ENCODE results near the gene PDGFA.

PDGFA gene

GRCh38 chr7:491292-491957 lies 28.2 kb downstream of the PDGFA start:
- DNase-seq (ENCODE audit: low read depth, low spot score) = no peak

GRCh38 chr7:490461-491291 lies 29.0 kb downstream of the PDGFA start:
- no peak for DNase-seq (ENCODE audit: low read depth, low spot score)

DNA sequence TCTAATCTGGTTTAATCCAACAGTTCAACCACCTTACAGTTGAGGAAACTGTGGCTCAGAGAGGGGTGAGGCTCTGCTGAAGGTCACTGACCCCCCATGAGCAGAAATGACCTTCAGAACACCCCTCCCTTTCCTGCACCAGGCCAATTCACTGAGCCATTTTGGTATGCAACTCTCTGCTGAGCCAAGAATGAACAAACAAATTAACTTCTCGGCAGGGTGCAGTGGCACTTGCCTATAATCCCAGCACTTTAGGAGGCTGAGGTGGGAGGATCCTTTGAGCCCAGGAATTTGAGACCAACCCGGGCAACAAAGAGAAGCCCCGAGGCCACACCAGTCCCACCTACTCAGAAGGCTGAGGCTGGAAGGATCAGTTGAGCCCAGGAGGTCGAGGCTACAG lies 29.8 kb downstream of the PDGFA start:
- no peak for DNase-seq (ENCODE audit: low read depth, low spot score)

GRCh38 chr7:486216-486743 lies 33.4 kb downstream of the PDGFA start:
- no peak for DNase-seq (ENCODE audit: low read depth, low spot score)

DNA sequence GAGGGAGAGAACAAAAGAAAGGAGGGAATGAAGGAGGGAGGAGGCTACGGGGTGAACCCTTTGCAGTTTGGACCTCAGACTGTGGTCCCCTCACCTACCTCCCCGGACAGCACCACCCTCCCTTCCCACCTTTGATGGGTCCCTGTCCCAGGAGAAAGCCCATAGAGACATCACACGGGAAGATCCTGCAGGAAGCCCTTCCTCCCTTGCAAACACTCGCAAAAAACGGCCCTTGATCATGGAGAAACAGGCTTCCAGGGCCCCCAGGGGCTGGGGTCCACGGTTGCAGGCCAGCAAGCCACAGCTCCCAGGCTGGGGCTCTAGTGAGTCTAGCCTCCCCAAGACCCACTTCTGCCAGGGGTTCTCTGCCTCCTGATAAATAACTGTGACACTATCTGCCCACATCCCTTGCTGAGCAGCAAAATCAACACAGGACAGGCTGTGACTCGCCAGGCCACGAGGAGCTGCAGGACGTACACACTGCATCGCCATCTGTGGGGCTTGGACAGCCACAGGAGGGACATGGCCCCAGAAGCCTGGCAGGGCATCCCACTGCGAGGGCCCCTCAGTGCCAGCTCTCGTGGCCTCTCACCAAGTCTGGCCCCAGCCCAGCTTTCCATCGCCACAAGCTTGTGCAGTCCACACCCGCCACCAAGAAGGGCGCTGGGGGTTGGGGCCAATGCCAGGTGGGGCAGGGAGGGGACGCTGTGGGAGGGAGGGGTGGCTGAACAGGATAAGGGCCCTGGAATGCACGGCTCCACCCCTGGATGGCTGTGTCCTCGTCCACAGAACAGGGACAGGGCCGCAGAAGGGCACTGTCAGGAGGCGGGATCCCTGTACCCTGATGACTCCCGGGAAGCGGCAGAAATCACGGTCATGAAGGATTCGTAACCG lies 34.2 kb downstream of the PDGFA start:
- no peak for DNase-seq (ENCODE audit: low read depth, low spot score)

- no peak for DNase-seq (ENCODE audit: low read depth, low spot score)
Measured at GRCh38 chr7:484356-485101, 35.1 kb downstream of the PDGFA start.

GRCh38 chr7:483656-484355 lies 35.8 kb downstream of the PDGFA start:
- DNase-seq (ENCODE audit: low read depth, low spot score) = no peak

DNA sequence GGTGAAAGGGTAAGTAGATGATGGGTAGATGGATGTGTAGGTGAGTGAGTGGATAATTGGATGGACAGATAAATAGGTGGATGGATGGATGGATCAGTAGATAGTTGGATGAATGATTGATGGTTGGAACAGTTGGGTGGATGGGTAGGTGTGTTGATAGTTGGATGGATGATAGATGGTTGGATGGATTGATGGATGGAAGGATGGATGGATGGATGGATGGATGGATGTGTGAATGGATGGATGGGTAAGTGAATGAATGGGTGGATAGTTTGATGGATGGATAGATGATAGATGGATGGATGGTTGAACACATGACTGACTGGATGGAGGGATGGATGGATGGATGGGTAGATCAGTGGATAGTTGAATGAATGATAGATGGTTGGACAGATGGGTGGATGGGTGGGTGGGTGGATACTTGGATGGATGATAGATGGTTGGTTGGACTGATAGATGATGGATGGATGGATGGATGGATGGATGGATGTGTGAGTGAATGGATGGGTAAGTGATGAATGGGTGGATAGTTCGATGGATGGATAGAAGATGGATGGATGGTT lies 37.0 kb downstream of the PDGFA start:
- DNase-seq (ENCODE audit: low read depth, low spot score) = no peak

DNA sequence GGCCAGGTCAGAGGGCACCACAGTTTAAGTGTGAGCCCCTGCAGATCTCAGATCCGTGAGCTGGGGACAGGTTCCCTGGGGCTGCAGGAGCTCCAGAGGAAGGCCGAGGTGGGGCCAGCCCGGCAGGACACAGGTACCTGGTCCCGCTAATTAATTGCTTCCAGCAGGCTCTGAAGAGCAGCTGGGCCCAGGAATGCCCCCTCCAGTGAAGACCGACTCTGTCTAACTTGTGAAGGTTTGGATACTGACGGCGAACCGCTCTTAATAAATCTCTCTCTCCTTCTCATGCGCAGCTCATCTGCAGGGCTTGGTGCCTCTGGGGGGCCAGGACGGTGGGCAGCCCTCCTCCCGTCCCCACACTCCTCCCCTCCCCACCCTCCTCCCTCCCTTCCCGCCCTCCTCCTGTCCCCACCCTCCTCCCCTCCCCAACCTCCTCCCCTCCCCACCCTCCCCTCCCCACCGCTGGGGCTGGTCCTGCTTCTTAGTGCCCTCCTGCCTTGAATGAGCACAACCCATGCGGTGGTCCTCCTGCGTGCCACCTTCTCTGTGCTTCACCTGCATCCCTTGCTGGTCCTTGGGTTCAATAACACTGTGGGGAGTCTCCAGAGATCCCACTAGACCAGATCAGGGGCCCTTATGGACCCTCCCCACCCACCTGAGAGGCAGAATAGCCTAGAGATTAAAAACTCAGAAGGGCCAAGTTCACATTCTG lies 38.3 kb downstream of the PDGFA start:
- no peak for DNase-seq (ENCODE audit: low read depth, low spot score)

- DNase-seq (ENCODE audit: low read depth, low spot score) = no peak
Measured at GRCh38 chr7:480531-481218, 39.0 kb downstream of the PDGFA start.

DNA sequence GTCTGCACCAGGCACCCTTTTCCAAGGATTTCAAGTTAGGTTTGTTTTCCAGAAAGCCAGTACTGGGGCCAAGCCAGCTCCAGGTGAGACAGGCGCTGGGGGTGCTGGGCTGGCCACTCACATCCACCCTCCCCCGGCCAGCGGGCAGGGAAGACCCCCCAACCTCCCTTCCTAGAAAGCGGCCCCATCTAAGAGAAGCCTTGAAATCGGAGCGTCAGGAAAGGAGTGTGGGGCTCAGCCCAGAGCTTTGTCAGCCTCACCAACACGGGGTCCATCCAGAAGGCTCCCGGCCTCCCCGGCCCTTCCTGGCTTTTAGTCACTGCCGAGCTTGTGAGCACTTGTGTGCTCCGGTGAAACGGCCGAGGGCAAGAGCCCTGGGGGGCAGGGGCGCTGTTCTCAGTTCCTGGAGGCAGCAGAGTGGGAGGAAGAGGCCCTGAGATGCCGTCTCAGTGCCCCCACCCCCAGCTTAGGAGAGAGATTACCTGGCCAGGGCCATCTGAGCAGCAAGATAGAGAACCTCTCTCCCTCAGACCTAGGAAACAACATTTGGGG lies 39.6 kb downstream of the PDGFA start:
- DNase-seq (ENCODE audit: low read depth, low spot score) = no peak

GRCh38 chr7:479115-479947 lies 40.3 kb downstream of the PDGFA start:
- no peak for DNase-seq (ENCODE audit: low read depth, low spot score)

DNA sequence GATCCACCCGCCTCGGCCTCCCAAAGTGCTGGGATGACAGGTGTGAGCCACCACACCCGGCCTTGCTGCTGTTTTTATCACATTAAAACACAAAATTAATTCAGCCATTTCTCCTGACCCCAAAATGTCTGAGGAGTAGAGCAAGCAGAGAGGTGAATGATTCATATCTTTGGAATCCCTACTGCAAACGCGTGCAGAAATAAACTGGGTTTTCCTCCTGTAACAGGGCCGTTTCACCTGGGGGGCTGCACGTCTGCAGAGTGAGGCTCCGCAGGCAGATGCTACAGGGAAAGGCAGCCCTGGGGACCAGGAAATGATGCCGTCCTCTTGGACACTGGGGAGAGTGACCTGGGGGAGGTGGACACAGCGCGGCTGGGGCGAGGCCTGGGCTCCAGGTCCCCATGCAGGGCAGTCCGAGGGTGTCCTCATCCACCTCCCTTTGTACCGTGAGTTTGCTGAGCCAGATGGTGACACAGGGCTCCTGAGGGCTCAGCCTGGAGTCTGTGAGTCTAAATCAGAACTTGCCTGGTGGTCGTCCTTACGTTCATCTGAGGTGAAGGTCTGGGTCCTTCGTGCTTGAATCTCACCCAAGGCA lies 41.9 kb downstream of the PDGFA start:
- no peak for DNase-seq (ENCODE audit: low read depth, low spot score)

DNA sequence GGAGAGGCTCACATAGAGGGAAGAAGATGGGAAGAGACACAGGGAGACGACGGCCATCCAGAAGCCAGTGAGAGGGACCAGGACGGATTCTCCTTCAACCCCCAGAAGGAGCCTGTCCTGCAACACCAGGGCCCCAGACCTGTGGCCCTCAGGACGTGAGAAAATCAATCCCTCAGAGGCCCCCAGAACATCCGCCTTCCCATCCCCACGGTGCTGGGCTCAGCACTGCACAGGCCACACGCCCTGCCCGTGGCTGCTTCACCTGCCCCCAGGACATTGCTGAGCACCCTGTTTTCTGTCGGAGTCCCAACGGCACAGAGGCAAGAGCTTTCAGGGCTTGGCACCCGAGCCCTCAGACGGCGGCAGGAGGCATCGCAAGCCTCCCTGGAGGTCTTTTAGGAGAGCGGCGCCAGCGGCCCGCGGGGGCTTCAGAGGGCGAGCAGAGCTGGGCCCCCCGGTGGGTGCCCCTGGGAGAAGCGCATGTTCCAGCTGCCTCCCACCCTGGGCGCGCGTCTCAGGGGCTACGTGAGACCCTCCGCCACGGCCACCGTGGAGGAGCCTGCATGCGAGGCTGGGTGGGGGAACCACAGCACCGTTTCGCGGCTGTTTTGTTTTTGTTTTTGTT lies 42.8 kb downstream of the PDGFA start:
- DNase-seq (ENCODE audit: low read depth, low spot score) = no peak

DNA sequence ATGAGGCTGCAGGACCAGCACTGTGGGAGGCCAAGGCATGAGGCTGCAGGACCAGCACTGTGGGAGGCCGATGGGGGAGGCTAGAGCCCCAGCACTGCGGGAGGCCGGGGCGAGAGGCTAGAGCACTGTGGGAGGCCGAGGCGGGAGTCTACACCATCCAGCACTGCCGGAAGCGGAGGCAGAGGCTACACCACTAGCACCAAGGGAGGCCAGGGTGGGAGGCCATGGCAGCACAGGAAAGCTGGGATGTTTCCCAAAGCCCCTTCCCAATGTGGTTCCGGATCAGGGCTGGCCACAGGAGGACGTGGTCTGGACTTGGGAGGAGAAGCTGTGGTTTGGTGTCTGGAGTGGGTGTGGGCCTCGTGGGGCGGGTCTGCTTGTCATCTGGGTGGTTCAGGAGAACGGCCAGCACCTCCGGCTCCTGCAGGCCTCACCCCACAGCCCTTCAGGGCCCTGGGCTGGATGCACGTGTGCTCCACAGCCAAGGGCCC lies 43.6 kb downstream of the PDGFA start:
- DNase-seq (ENCODE audit: low read depth, low spot score) = no peak

- DNase-seq (ENCODE audit: low read depth, low spot score) = no peak
Measured at GRCh38 chr7:475425-475728, 44.3 kb downstream of the PDGFA start.

Data from smooth muscle cell of the brain vasculature (primary cell).